HG03139 (cell line): ENCODE results near the gene PCMTD2.
"Not testable (repeated sequence)": the region's sequence is repeated elsewhere in the genome, so short reads cannot be mapped to it uniquely, and the experiment has no call there.

Source experiments
- ATAC-seq: cut with Tn5 transposase; IDR thresholded peaks from one replicate; pipeline ENCODE4 v1.9.1; 2021; ENCODE audit not compliant: unreplicated experiment

The PCMTD2 gene

GRCh38 chr20:64223526-64224067, 32.0 kb upstream of the PCMTD2 start:
- no peak for ATAC-seq

- ATAC-seq, result no peak
Measured at GRCh38 chr20:64224351-64225170, 31.0 kb upstream of the PCMTD2 start.

- no peak for ATAC-seq
Measured at GRCh38 chr20:64225171-64225595, 30.4 kb upstream of the PCMTD2 start.

- no peak for ATAC-seq
Measured at GRCh38 chr20:64225828-64226598, 29.5 kb upstream of the PCMTD2 start.

GRCh38 chr20:64226686-64227580, 28.6 kb upstream of the PCMTD2 start:
- no peak for ATAC-seq

- ATAC-seq, result no peak
Measured at GRCh38 chr20:64228086-64228653, 27.4 kb upstream of the PCMTD2 start.

- ATAC-seq, result no peak
Measured at GRCh38 chr20:64228751-64229506, 26.6 kb upstream of the PCMTD2 start.

GRCh38 chr20:64229507-64230061, 26.0 kb upstream of the PCMTD2 start:
- no peak for ATAC-seq

GRCh38 chr20:64230461-64231145, 24.9 kb upstream of the PCMTD2 start:
- no peak for ATAC-seq

GRCh38 chr20:64231621-64232550, 23.7 kb upstream of the PCMTD2 start:
- no peak for ATAC-seq

- no peak for ATAC-seq
Measured at GRCh38 chr20:64232794-64233193, 22.8 kb upstream of the PCMTD2 start.

- no peak for ATAC-seq
Measured at GRCh38 chr20:64233725-64234124, 21.8 kb upstream of the PCMTD2 start.

- ATAC-seq, result no peak
Measured at GRCh38 chr20:64234291-64234791, 21.2 kb upstream of the PCMTD2 start.

GRCh38 chr20:64234921-64235565, 20.5 kb upstream of the PCMTD2 start:
- ATAC-seq, result not testable (repeated sequence)

- ATAC-seq, result no peak
Measured at GRCh38 chr20:64236137-64237088, 19.1 kb upstream of the PCMTD2 start.

GRCh38 chr20:64237316-64237715, 18.2 kb upstream of the PCMTD2 start:
- ATAC-seq, result no peak
